Uterus (tissue), 4 donors: ENCODE measurements around the gene COL5A1. TPM values are rescaled to one million over a fixed set of nuclear protein-coding genes. Genes with fewer than 3 reads are reported as not detected.
A peak's percentile ranks its signal among the peaks of the same experiment; 100 is the strongest.

Source experiments
- DNase-seq, 2 donors: peaks; one replicate each; pipeline ENCODE4 v3.0.0-alpha.2; 2019 to 2020
- H3K27ac ChIP-seq, 2 donors: fragments of 200-600 bp; sonication (generic); 1 replicate in 1 of 2; 2 replicates in 1 of 2; pipeline ENCODE4 v1.5.1; 2016 to 2018
- H3K27me3 ChIP-seq, 2 donors: fragments of 200-600 bp; sonication (generic); one replicate each; pipeline ENCODE4 v1.5.1; 2018 to 2019; ENCODE audit warnings: control low read depth in 1 of 2
- H3K36me3 ChIP-seq, 2 donors: fragments of 200-600 bp; sonication (generic); one replicate each; pipeline ENCODE4 v1.5.1; 2019; ENCODE audit warnings: control low read depth in 1 of 2
- H3K4me1 ChIP-seq, 2 donors: fragments of 200-600 bp; sonication (generic); one replicate each; pipeline ENCODE4 v1.5.1; 2018 to 2019; ENCODE audit warnings: control low read depth in 1 of 2
- H3K4me3 ChIP-seq, 2 donors: fragments of 200-600 bp; sonication (generic); 1 replicate in 1 of 2; 2 replicates in 1 of 2; pipeline ENCODE4 v1.5.1; 2018 to 2019; ENCODE audit warnings: mild to moderate bottlenecking in 1 of 2
- H3K9me3 ChIP-seq, 2 donors: fragments of 200-600 bp; sonication (generic); one replicate each; pipeline ENCODE4 v1.5.1; 2019; ENCODE audit warnings: control low read depth in 1 of 2
- CTCF ChIP-seq, 4 experiments: fragments of 200-600 bp in 2 of 4; fragments of 450-650 bp in 2 of 4; sonication (generic) in 2 of 4; IDR thresholded peaks; one replicate each; pipeline ENCODE4 v1.5.1; 2016 to 2019; ENCODE audit warnings: antibody characterized with exemption in 4 of 4, mild to moderate bottlenecking in 2 of 4, moderate library complexity in 1 of 4
- POLR2A ChIP-seq, 2 donors: fragments of 450-650 bp; IDR thresholded peaks; one replicate each; pipeline ENCODE4 v1.6.1; 2016; ENCODE audit warnings: antibody characterized with exemption in 2 of 2, mild to moderate bottlenecking in 1 of 2, moderate library complexity in 1 of 2
- intact Hi-C: fragments of 100-400 bp; cut with DNase I; formaldehyde crosslinking; loops from one replicate; pipeline ENCODE4 v1.15.1; 2023; ENCODE audit warnings: low total_unique reads
- total RNA-seq, 4 donors: library from RNA; depleted of rRNA in 3 of 4; stranded (reverse); fragments of >200 nt in 3 of 4; gene quantifications; one replicate each; pipeline versions ENCODE4 v1.1.0 to v1.2.4, GENCODE V29; 2014 to 2023
- donor health status: DM: yes; HTN: yes; CAD: no.

Gene COL5A1
- total RNA-seq, 4 donors from 2014 or later = 21.2 to 604 (median 129) TPM

- no peaks in the 10 kb centered on the region for H3K9me3 ChIP-seq
- TF ChIP-seq POLR2A (IDR thresholded peaks at IDR 0.05) (no peak), CTCF (IDR thresholded peaks at IDR 0.05) (no peak)
- DNase-seq = peak in 1 of 2 donors; percentile 3
- intact Hi-C loops = no loop called here
- H3K27ac ChIP-seq = no peak overlapping the region
- no peaks in the 10 kb centered on the region for H3K36me3 ChIP-seq
- H3K27me3 ChIP-seq = no peaks in the 10 kb centered on the region
- H3K4me1 ChIP-seq = no peaks in the 10 kb centered on the region
- H3K4me3 ChIP-seq = no peak overlapping the region
Observed at GRCh38 chr9:134634176-134634575, 7.4 kb upstream of the COL5A1 start.

DNA sequence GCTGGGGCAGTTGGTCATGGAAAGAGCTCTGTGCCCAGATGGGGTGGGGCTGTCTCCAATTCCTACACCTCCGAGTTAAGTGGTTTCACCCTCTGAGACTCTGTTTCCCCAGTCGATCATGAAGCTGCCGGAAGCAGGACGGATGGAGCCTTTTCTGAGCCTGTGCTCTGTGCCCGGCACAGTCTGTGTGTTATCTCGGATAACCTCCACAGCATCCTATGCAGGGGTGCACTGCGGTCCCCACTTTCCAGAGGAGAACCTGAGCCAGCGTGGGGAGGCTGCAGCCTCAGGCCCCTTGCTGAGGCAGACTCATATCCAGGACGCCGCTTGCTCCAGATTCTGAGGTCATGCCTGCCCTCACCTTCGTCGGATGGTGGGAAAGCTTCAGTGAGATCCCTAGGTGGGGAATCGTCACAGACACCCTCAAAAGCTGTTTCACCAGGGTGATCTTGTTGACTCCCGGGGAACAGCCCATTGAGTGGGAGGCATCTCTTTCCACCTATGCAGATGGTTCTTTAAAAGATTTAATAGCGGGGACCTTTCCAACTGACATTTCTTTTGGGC lies 6.9 kb upstream of the COL5A1 start:
- Histone ChIP-seq H3K27me3 (no peaks in the 10 kb centered on the region), H3K4me1 (no peaks in the 10 kb centered on the region), H3K9me3 (no peaks in the 10 kb centered on the region), H3K36me3 (no peaks in the 10 kb centered on the region), H3K27ac (no peak overlapping the region), H3K4me3 (no peak overlapping the region)
- intact Hi-C loops = no loop called here
- peak in 1 of 2 donors; percentile 12 for DNase-seq
- TF ChIP-seq POLR2A (IDR thresholded peaks at IDR 0.05) = no peak
- no peak for TF ChIP-seq CTCF (IDR thresholded peaks at IDR 0.05)

GRCh38 chr9:134635351-134636148 lies 6.1 kb upstream of the COL5A1 start:
- intact Hi-C loops = no loop called here
- no peaks in the 10 kb centered on the region for H3K27me3 ChIP-seq
- peak; percentile 12 for DNase-seq
- no peaks in the 10 kb centered on the region for H3K9me3 ChIP-seq
- TF ChIP-seq CTCF (IDR thresholded peaks at IDR 0.05) (no peak), POLR2A (IDR thresholded peaks at IDR 0.05) (no peak)
- no peaks in the 10 kb centered on the region for H3K36me3 ChIP-seq
- H3K27ac ChIP-seq = no peak overlapping the region
- H3K4me3 ChIP-seq = no peak overlapping the region
- H3K4me1 ChIP-seq = no peaks in the 10 kb centered on the region

- no peaks in the 10 kb centered on the region for H3K9me3 ChIP-seq
- H3K36me3 ChIP-seq = no peaks in the 10 kb centered on the region
- H3K27me3 ChIP-seq = no peaks in the 10 kb centered on the region
- no peak for TF ChIP-seq POLR2A (IDR thresholded peaks at IDR 0.05)
- TF ChIP-seq CTCF (IDR thresholded peaks at IDR 0.05) = no peak
- DNase-seq = peak in 1 of 2 donors; percentile 7
- intact Hi-C loops = no loop called here
- H3K27ac ChIP-seq = no peak overlapping the region
- no peaks in the 10 kb centered on the region for H3K4me1 ChIP-seq
- no peak overlapping the region for H3K4me3 ChIP-seq
Observed at GRCh38 chr9:134636149-134636507, 5.5 kb upstream of the COL5A1 start.

GRCh38 chr9:134637241-134637640 lies 4.4 kb upstream of the COL5A1 start:
- no peaks in the 10 kb centered on the region for H3K36me3 ChIP-seq
- intact Hi-C loops = no loop called here
- no peaks in the 10 kb centered on the region for H3K27me3 ChIP-seq
- no peaks in the 10 kb centered on the region for H3K9me3 ChIP-seq
- H3K4me1 ChIP-seq = no peaks in the 10 kb centered on the region
- no peak overlapping the region for H3K27ac ChIP-seq
- DNase-seq = no peak
- H3K4me3 ChIP-seq = no peak overlapping the region
- no peak for TF ChIP-seq POLR2A (IDR thresholded peaks at IDR 0.05)
- TF ChIP-seq CTCF (IDR thresholded peaks at IDR 0.05) = no peak
